ENCODE measurements around the gene TP53INP2.

The TP53INP2 gene

DNA sequence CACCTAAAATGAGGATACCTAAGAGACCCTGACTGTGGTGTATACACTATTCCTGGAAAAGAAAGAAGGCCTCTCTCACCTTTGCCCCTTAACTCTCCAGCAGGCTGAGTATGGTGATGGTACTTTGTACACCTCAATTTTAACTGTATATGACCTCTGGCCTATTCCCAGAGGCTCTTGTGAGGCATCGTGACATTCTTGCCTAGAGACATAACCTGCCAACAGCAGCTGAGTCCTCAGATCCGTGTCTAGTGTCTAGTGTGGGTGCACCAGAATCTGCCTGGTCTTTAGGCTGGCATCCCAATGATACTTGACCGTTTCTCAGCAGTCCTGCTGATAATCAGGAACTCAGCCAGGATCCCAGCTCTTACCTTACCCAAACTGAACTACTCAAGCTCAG, 20.0 kb downstream of the TP53INP2 start:
- DNase-seq: no peak

DNA sequence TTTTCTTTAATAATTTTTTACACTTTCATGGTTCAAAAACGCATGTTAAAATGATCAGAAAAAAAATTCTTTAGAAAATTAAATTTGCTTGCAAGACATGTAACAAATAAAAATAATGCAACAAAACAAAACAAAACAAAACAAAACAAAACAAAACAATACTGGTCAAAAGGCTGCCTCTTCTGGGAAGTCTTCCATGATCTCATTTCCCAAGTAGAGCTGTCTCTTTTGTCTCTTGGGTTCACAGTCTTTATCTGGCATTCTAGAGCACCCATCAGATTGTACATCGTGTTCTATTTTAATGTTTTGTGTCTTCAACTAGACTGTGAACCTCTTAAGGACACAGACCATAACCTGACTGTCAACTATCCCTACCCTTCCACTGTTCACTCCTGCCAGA, 25.3 kb downstream of the TP53INP2 start:
- DNase-seq: no peak

DNA sequence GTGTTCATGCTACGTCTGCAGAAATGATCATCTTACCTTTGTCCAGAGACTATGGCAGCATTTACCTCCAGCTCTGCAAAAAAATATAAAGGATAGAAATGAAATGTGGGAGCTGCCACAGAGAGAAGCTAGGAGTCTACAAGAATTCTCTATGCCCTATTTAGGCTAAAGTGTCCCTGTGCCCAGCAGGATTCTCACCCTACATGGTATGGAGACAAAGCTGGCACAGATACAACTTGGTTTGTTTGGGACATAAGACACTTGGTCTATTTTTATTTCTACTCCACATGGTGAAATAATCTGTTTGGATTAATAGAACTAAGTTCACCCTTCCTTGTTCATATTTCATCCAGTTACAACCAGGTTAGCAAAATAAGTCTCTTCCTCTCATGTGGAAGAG, 28.4 kb downstream of the TP53INP2 start:
- DNase-seq: no peak

DNA sequence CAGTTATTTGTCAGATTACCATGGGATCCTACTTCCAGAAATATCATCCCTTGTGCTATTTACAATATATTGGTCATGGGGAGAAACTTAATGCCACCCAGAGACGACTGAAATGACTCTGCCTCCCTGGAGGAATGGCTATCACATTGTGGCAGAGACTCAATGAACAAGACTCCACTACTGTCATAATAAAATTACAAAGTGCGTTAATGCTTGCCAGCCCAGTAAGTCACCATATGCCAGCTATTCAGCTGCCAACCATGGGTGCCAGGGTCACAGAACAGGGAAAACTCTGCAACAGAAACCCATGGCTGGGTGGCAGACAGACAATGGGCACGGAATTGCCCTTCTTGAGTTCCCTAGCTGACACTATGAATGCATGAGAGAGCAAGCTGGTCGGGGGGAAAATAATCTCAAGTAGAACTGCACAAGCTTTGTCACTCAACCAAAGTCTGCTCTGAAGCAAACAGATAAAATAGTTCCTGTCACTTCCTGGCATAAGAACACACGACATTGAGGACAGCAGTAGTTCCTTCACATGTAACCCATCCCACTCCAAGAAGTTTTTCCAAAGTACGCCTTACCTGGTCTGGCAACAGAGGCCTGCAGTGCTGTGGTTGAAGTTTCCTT, 32.1 kb downstream of the TP53INP2 start:
- no peak for DNase-seq

DNA sequence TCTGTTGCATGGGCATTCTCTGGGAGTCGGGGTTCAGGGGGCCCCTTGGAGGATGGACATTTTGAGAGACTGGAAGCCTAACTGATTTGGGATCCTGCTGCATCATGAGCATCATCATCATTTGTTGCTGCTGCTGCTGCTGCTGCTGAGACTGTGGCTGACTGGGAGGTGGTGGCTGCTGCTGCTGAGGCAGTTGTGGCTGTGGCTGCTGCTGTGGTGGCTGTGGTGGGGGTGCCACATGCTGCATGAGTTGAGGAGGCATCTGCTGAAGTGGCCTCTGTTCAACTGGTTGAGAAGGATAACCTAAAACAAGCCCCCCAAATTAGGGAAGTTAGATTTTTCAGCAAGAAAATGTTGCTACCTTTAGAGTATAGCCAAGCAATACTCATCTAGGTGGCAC, 38.9 kb downstream of the TP53INP2 start:
- DNase-seq: no peak

DNA sequence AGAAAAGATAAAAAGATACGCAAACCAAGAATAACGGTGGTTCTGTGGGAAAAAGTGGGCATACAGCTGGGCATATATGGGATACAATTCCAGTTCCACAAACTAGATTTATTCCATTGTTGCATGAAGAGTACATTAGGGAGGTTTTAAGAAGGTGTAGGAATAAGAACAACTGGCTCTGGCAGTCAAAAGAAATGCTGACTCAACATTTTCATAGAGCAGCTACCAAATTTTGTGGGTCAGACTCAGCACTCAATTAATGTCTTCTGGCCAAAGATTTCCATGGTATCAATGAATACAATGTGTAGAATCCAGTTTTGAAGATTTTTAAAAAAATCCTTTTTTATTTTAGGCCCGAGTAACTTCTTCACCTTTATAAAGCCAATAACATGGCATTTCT, 40.2 kb downstream of the TP53INP2 start:
- no peak for DNase-seq

DNA sequence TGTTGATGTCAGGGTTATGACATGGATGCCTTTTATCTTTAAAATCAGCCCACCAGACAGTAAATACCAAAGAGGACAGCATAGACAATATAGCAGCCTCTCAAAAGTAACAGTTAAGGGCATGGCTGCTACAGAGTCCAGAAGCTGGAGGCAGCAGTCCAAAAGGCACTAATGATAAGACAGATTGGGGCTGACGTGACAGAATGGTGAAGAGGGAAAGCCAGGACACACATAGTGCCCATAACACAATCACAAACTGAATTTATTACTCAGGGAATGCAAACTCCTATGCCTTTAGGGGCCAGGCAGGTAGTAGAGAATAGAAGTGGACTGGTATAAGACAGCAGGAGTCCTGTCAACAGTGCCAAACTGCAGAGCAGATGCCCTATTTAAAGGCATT, 40.7 kb downstream of the TP53INP2 start:
- no peak for DNase-seq

DNA sequence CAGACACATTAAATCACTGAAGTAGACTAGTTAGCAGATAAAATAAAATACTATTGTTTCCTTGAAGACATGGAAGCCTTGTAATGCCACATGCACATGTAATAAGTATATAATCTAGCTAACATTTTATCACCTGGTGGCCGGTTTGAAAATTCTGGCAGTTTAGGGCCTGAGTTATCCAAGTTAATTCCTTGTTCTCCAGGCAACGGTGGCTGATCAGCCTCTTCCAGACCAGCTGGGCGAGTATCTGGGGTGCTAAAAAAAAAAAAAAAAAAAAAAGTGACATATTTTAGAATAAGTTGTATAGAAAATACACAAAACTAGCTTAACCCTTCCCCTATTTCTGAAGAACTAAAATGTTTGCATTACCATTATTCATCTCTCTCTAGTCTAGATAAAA, 42.5 kb downstream of the TP53INP2 start:
- no peak for DNase-seq

DNA sequence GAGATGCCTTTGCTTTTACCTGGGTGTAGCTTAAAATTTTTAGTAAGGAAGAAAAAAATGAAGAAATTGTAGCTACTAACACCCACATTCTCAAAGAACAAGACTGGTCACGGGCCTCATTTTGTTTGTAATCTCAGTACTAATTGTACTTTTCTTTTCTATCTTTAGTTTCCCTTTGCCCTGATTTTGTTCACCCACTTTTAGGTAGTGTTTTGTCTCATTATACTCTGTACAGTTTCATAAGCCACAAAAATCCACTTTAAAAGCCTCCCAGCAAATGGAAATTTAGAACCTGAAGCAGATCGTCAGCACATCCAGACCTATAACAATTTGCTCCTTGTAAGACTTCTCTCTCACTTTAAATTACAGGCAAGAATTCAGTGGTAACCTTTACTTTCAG, 43.3 kb downstream of the TP53INP2 start:
- DNase-seq: no peak

DNA sequence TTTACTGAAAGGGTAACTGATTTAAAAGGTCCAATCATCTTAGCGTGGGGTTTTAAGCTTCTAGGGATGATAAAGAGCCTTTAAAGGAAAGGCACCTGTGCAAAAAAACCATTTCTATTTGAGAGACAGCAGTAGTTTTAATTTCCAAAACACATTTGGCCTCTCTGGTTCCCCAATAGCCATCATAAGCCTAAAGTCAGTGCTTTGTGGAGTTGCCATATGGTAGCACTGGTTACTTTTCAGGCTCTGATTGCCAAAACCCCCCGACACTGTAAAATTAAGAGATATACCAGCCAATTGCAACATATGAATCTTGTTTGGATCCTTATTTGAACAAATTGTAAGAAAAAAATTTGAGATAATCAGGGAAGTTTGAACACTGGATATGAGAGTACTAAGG, 44.6 kb downstream of the TP53INP2 start:
- no peak for DNase-seq

DNA sequence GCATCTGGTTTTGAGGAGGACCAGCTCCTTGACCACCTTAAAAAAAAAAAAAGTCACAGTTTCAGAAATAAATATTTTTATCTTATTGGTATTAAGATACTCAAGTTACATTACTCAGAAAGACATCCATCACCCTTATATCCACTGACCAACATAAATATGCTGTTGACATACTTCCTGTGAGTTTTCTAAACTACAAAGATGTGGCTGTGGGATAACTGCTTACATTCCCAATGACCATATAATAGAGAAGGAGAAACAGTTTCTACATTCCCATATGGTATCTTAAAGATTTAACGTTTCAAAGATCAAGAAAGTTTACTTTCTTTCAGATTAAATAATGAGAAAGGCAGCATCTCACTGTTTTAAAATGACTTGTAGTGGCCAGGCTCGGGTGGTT, 46.3 kb downstream of the TP53INP2 start:
- DNase-seq: no peak

DNA sequence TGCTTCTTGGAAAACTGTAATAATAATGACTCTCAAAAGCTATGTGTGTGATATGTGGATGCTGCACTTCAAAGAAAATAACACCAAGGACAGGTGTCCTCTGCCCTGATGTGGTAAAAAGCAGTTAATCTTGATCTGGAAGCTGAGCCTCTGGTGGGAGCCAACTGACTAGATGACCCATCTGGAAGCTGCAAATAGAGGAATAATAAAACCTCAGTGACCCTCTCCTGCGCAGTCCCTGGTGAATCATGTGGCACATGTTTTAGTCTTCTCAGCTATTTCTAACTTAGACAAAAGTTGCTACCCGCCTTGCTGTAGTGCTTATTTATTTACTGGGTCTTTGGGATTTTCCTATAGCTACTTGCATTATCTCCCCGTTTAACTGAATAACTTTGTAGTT, 47.3 kb downstream of the TP53INP2 start:
- DNase-seq: no peak

DNA sequence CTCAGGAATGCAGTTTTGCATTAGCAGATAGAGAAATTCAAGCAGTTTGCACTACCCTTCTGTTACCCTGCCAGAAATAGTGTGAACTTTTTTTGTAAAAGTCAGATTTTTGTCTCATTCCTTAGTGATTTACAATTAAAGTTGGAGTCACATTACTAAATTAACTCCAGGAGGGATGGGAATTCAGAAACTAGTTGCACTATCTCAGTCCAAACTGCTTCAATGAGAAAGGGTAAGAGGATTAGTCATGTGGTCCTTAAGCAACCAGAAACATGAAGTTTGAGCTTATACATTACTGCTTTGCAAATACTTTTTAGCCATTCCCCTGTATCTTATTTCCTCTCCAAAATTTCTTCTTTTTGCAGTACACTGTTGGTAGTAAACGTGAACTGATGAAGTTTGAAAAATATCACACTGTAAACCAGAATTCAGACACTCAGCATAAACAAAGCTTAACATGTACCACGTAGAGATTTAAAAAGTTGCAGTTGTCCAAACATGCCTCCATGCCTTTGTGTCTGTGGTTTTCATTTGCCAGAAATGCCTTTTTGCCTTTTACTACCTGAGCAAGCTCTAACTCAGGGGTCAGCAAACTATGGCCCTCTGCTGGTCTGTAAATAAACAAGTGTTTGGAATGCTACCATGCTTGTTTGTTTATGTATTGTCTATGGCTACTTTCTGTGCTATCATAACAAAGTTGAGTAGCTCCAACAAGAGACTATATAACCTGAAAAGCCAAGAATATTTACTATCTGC, 49.7 kb downstream of the TP53INP2 start:
- DNase-seq: no peak

DNA sequence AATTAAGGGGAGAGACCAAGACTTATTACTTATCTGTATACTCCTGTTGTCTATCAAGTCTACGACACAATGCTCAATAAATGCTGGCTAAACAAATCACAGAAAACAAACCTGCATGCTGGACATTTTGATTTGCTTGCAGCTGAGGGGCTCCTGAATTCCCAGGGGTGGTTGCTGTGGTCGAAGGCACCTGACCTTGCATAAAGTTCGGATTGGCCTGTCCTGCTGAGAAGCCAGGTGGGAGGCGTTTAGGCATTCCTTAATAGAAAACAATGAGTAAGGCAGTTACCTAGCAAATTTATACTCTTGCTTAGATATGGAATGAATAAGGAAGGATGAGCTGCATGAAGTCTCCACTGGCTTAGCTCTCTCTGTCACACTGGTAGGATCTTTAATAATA, 50.5 kb downstream of the TP53INP2 start:
- DNase-seq: no peak

DNA sequence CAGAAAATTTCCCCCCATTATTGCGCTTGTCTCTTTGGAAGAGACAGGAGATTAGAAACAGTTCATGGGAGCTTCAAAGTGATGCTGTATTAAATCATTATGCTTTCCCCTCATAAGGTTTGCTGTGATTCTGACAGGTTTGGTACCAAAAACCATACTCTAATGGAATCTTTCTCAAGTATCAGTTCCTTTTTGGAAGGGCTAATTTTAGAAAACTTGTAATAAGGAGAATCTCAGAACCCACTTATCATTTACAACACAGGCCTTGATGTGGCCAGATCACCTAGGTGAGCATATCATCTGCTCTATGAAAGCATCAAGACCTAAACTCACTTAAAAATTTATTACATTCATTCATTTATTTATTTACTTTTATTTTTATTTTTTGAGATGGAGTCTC, 51.2 kb downstream of the TP53INP2 start:
- no peak for DNase-seq

DNA sequence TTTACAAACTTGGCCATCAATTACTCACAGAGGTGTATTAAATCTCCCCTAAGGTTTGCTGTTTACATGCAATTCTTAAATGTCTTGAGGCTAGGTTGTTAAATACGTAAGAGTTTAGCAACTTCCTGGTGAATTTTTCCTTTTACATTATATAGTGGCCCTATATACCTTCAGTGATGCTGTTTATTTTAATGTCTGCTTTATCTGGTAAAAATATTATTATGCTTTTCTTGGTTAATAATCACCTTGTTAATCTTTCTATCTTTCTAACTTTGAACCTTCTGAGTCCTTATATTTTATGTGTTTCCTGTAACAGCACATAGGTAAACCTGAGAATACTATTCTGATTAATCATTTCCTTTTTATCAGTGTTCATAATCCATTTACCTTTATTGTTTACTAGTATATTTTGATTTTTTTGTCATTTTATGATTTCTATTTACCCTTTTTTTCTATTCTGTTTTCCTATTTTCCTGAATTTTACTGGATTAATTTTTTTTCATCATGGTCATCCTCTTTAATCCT, 57.9 kb downstream of the TP53INP2 start:
- DNase-seq: no peak
